Dendritic cell treated with granulocyte-macrophage colony-stimulating factor and Interleukin-4, amounts not matched to agents 40 ng/mL and 50 ng/mL, for 4 days (primary cell): ENCODE measurements around the gene PARD3.

Experiments used
- H3K27ac Mint-ChIP-seq: one replicate; pipeline ENCODE4 v1.8.0; 2022; ENCODE audit warnings: mild to moderate bottlenecking, mixed read lengths
- H3K27me3 Mint-ChIP-seq: one replicate; pipeline ENCODE4 v1.8.0; 2022; ENCODE audit warnings: mild to moderate bottlenecking, mixed read lengths
- H3K36me3 Mint-ChIP-seq: one replicate; pipeline ENCODE4 v1.8.0; 2022; ENCODE audit warnings: low read depth, mixed read lengths
- H3K4me1 Mint-ChIP-seq: one replicate; pipeline ENCODE4 v1.8.0; 2022; ENCODE audit warnings: low read depth, mixed read lengths
- H3K4me3 Mint-ChIP-seq: one replicate; pipeline ENCODE4 v1.8.0; 2022; ENCODE audit warnings: mild to moderate bottlenecking, moderate library complexity, mixed read lengths
- H3K9me3 Mint-ChIP-seq: one replicate; pipeline ENCODE4 v1.8.0; 2022; ENCODE audit warnings: mixed read lengths
- intact Hi-C: fragments of 100-400 bp; cut with micrococcal nuclease; formaldehyde crosslinking; loops from one replicate; pipeline ENCODE4 v1.15.0; 2022

PARD3 gene

GRCh38 chr10:34320265-34320664, 494.8 kb downstream of the PARD3 start:
- intact Hi-C loops: no loop called here
- no peaks in the 10 kb centered on the region for H3K9me3 Mint-ChIP-seq
- no peaks in the 10 kb centered on the region for H3K27me3 Mint-ChIP-seq
- H3K36me3 Mint-ChIP-seq: no peaks in the 10 kb centered on the region
- peaks cover 8% of the 10 kb centered on the region for H3K4me1 Mint-ChIP-seq
- H3K27ac Mint-ChIP-seq: no peak overlapping the region
- H3K4me3 Mint-ChIP-seq: no peak overlapping the region

- no peak overlapping the region for H3K27ac Mint-ChIP-seq
- H3K36me3 Mint-ChIP-seq: no peaks in the 10 kb centered on the region
- no peak overlapping the region for H3K4me3 Mint-ChIP-seq
- peaks cover 8% of the 10 kb centered on the region for H3K4me1 Mint-ChIP-seq
- H3K27me3 Mint-ChIP-seq: no peaks in the 10 kb centered on the region
- no peaks in the 10 kb centered on the region for H3K9me3 Mint-ChIP-seq
- intact Hi-C loops: no loop called here
These were observed 495.8 kb downstream of the PARD3 start for GRCh38 chr10:34319197-34319846.

- Mint-ChIP-seq H3K27me3 (no peaks in the 10 kb centered on the region), H3K36me3 (no peaks in the 10 kb centered on the region), H3K9me3 (no peaks in the 10 kb centered on the region), H3K4me1 (no peaks in the 10 kb centered on the region), H3K4me3 (no peak overlapping the region), H3K27ac (no peak overlapping the region)
- intact Hi-C loops: no loop called here
These were observed 498.9 kb downstream of the PARD3 start for GRCh38 chr10:34316154-34316553.

GRCh38 chr10:34314457-34314856, 500.6 kb downstream of the PARD3 start:
- intact Hi-C loops: no loop called here
- Mint-ChIP-seq H3K4me3 (no peak overlapping the region), H3K36me3 (no peaks in the 10 kb centered on the region), H3K4me1 (no peaks in the 10 kb centered on the region), H3K27me3 (no peaks in the 10 kb centered on the region), H3K27ac (no peak overlapping the region), H3K9me3 (no peaks in the 10 kb centered on the region)

GRCh38 chr10:34313888-34314287, 501.2 kb downstream of the PARD3 start:
- Mint-ChIP-seq H3K27me3 (no peaks in the 10 kb centered on the region), H3K9me3 (no peaks in the 10 kb centered on the region), H3K36me3 (no peaks in the 10 kb centered on the region), H3K27ac (no peak overlapping the region), H3K4me1 (no peaks in the 10 kb centered on the region), H3K4me3 (no peak overlapping the region)
- intact Hi-C loops: no loop called here

- H3K9me3 Mint-ChIP-seq: no peaks in the 10 kb centered on the region
- H3K4me1 Mint-ChIP-seq: no peaks in the 10 kb centered on the region
- no peak overlapping the region for H3K27ac Mint-ChIP-seq
- intact Hi-C loops: no loop called here
- H3K36me3 Mint-ChIP-seq: no peaks in the 10 kb centered on the region
- no peaks in the 10 kb centered on the region for H3K27me3 Mint-ChIP-seq
- no peak overlapping the region for H3K4me3 Mint-ChIP-seq
These were observed 501.7 kb downstream of the PARD3 start for GRCh38 chr10:34313353-34313752.

- Mint-ChIP-seq H3K27me3 (no peaks in the 10 kb centered on the region), H3K9me3 (no peaks in the 10 kb centered on the region), H3K27ac (no peak overlapping the region), H3K4me1 (no peaks in the 10 kb centered on the region), H3K4me3 (no peak overlapping the region), H3K36me3 (no peaks in the 10 kb centered on the region)
- intact Hi-C loops: no loop called here
These were observed 503.4 kb downstream of the PARD3 start for GRCh38 chr10:34311679-34312078.

GRCh38 chr10:34310234-34310633, 504.9 kb downstream of the PARD3 start:
- no peaks in the 10 kb centered on the region for H3K9me3 Mint-ChIP-seq
- H3K4me1 Mint-ChIP-seq: no peaks in the 10 kb centered on the region
- no peak overlapping the region for H3K4me3 Mint-ChIP-seq
- no peaks in the 10 kb centered on the region for H3K36me3 Mint-ChIP-seq
- no peaks in the 10 kb centered on the region for H3K27me3 Mint-ChIP-seq
- no peak overlapping the region for H3K27ac Mint-ChIP-seq
- intact Hi-C loops: no loop called here

GRCh38 chr10:34305189-34305588, 509.9 kb downstream of the PARD3 start:
- Mint-ChIP-seq H3K9me3 (no peaks in the 10 kb centered on the region), H3K36me3 (no peaks in the 10 kb centered on the region), H3K4me3 (no peak overlapping the region), H3K27me3 (no peaks in the 10 kb centered on the region), H3K4me1 (no peaks in the 10 kb centered on the region), H3K27ac (no peak overlapping the region)
- intact Hi-C loops: no loop called here

GRCh38 chr10:34303022-34303421, 512.1 kb downstream of the PARD3 start:
- H3K27me3 Mint-ChIP-seq: no peaks in the 10 kb centered on the region
- H3K27ac Mint-ChIP-seq: no peak overlapping the region
- peaks cover 8% of the 10 kb centered on the region for H3K9me3 Mint-ChIP-seq
- no peak overlapping the region for H3K4me3 Mint-ChIP-seq
- H3K36me3 Mint-ChIP-seq: no peaks in the 10 kb centered on the region
- intact Hi-C loops: no loop called here
- no peaks in the 10 kb centered on the region for H3K4me1 Mint-ChIP-seq

GRCh38 chr10:34299105-34299611, 515.9 kb downstream of the PARD3 start:
- Mint-ChIP-seq H3K36me3 (no peaks in the 10 kb centered on the region), H3K4me3 (no peak overlapping the region), H3K27me3 (peaks cover 2% of the 10 kb centered on the region), H3K4me1 (no peaks in the 10 kb centered on the region), H3K9me3 (peaks cover 10% of the 10 kb centered on the region), H3K27ac (no peak overlapping the region)
- intact Hi-C loops: no loop called here

GRCh38 chr10:34298346-34298818, 516.7 kb downstream of the PARD3 start:
- no peaks in the 10 kb centered on the region for H3K36me3 Mint-ChIP-seq
- no peaks in the 10 kb centered on the region for H3K4me1 Mint-ChIP-seq
- H3K9me3 Mint-ChIP-seq: peaks cover 10% of the 10 kb centered on the region
- intact Hi-C loops: no loop called here
- H3K4me3 Mint-ChIP-seq: no peak overlapping the region
- peaks cover 2% of the 10 kb centered on the region for H3K27me3 Mint-ChIP-seq
- H3K27ac Mint-ChIP-seq: no peak overlapping the region

GRCh38 chr10:34297541-34298345, 517.4 kb downstream of the PARD3 start:
- H3K27me3 Mint-ChIP-seq: peaks cover 2% of the 10 kb centered on the region
- no peak overlapping the region for H3K4me3 Mint-ChIP-seq
- H3K36me3 Mint-ChIP-seq: no peaks in the 10 kb centered on the region
- H3K9me3 Mint-ChIP-seq: peaks cover 10% of the 10 kb centered on the region
- intact Hi-C loops: no loop called here
- H3K4me1 Mint-ChIP-seq: no peaks in the 10 kb centered on the region
- no peak overlapping the region for H3K27ac Mint-ChIP-seq

GRCh38 chr10:34295142-34295548, 520.0 kb downstream of the PARD3 start:
- peaks cover 10% of the 10 kb centered on the region for H3K9me3 Mint-ChIP-seq
- intact Hi-C loops: no loop called here
- H3K4me1 Mint-ChIP-seq: no peaks in the 10 kb centered on the region
- no peak overlapping the region for H3K27ac Mint-ChIP-seq
- no peak overlapping the region for H3K4me3 Mint-ChIP-seq
- H3K27me3 Mint-ChIP-seq: peaks cover 2% of the 10 kb centered on the region
- H3K36me3 Mint-ChIP-seq: no peaks in the 10 kb centered on the region
